Islet of Langerhans (tissue), 1 donor: Measurements from ENCODE around the gene VSIR.

ENCODE experiments used
- FAIRE-seq: peaks from one replicate; lab custom pipeline; 2011; peaks lifted over from hg19 to GRCh38; lab: Jason Lieb, UNC

Gene VSIR

GRCh38 chr10:71763352-71764127, 9.8 kb downstream of the VSIR start:
- FAIRE-seq: no peak

GRCh38 chr10:71762324-71762723, 11.0 kb downstream of the VSIR start:
- FAIRE-seq: no peak

GRCh38 chr10:71761541-71762113, 11.7 kb downstream of the VSIR start:
- FAIRE-seq: no peak

GRCh38 chr10:71761105-71761511, 12.2 kb downstream of the VSIR start:
- FAIRE-seq: no peak

GRCh38 chr10:71757399-71757922, 15.9 kb downstream of the VSIR start:
- no peak for FAIRE-seq

- FAIRE-seq: no peak
These were observed 16.8 kb downstream of the VSIR start for GRCh38 chr10:71756311-71757191.

- no peak for FAIRE-seq
These were observed 18.0 kb downstream of the VSIR start for GRCh38 chr10:71755179-71755879.

- FAIRE-seq: no peak
These were observed 18.8 kb downstream of the VSIR start for GRCh38 chr10:71754562-71754961.

- FAIRE-seq: no peak
These were observed 19.3 kb downstream of the VSIR start for GRCh38 chr10:71753960-71754505.

- FAIRE-seq: no peak
These were observed 20.0 kb downstream of the VSIR start for GRCh38 chr10:71753091-71753959.

- FAIRE-seq: no peak
These were observed 20.8 kb downstream of the VSIR start for GRCh38 chr10:71752391-71753090.

GRCh38 chr10:71751515-71752224, 21.6 kb downstream of the VSIR start:
- FAIRE-seq: no peak

GRCh38 chr10:71750986-71751385, 22.3 kb downstream of the VSIR start:
- FAIRE-seq: no peak

- FAIRE-seq: no peak
These were observed 23.0 kb downstream of the VSIR start for GRCh38 chr10:71750124-71750841.

GRCh38 chr10:71749396-71749795, 23.9 kb downstream of the VSIR start:
- FAIRE-seq: no peak

GRCh38 chr10:71748671-71749191, 24.6 kb downstream of the VSIR start:
- no peak for FAIRE-seq

GRCh38 chr10:71747551-71748523, 25.5 kb downstream of the VSIR start:
- FAIRE-seq: no peak
